Measurements from ENCODE around the gene SYNCRIP. TPM values are rescaled to one million over a fixed set of nuclear protein-coding genes. Genes with fewer than 3 reads are reported as not detected.

SYNCRIP gene
- total RNA-seq, 4 donors from 2014 or later, result 49.4 to 56.3 (median 50.6) TPM

DNA sequence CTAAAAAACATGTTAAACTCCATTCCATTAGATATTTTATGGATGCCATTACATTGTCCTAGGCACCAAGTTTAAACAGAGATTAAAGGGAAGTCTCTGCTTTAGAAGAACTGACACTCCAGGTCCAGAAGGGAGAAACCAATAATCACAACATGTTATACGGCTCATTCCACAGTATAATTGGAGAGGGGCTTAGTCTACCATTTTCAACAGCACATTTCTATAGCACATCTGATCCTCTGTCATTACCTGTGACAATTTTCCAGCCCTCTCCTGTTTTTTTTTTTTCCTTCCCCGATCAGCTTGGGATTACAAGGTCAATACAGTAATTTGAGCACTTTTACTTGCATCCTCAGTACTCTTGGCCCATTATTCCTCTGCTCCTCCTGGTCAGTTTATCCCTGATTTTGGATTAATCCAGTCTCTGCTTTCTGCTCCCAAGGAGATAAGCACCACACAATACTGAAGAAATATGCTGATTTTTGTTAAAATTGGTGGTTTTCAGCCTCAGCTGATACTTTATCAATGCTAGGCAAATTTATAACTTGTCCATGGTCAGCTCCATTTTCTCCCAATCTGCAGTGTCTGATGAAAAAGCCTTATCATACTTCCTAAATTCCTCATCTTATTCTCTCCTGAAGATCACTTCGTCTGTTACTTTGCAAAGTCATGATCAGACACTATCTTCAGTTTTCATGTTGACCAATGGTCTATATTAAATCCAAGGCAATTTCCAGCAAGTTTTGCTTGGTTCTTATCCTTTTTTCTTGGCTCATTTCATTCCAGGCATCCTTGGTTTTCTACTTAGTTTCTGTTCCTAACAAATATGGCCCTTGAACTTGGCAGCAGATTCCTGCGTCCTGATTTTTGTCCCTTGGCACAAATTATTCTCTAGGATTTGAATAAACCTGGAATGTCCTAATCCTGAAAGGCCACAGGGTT, 30.8 kb upstream of the SYNCRIP start:
- DNase-seq (ENCODE audit: low spot score in 2 of 2), result no peak
- H3K4me3 ChIP-seq (ENCODE audit: low read depth, poor library complexity, severe bottlenecking), result no peak overlapping the region
- intact Hi-C loops (cut with DNase I; ENCODE audit: low total_unique reads), result no loop called here
- 83 to 86% methylated on average over 4 of the region's 4 CpGs for WGBS, 2 donors
- no peak for TF ChIP-seq POLR2A (IDR thresholded peaks at IDR 0.05)
- TF ChIP-seq, protein P1, sequence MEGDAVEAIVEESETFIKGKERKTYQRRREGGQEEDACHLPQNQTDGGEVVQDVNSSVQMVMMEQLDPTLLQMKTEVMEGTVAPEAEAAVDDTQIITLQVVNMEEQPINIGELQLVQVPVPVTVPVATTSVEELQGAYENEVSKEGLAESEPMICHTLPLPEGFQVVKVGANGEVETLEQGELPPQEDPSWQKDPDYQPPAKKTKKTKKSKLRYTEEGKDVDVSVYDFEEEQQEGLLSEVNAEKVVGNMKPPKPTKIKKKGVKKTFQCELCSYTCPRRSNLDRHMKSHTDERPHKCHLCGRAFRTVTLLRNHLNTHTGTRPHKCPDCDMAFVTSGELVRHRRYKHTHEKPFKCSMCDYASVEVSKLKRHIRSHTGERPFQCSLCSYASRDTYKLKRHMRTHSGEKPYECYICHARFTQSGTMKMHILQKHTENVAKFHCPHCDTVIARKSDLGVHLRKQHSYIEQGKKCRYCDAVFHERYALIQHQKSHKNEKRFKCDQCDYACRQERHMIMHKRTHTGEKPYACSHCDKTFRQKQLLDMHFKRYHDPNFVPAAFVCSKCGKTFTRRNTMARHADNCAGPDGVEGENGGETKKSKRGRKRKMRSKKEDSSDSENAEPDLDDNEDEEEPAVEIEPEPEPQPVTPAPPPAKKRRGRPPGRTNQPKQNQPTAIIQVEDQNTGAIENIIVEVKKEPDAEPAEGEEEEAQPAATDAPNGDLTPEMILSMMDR (IDR thresholded peaks at IDR 0.05), result no peak

DNA sequence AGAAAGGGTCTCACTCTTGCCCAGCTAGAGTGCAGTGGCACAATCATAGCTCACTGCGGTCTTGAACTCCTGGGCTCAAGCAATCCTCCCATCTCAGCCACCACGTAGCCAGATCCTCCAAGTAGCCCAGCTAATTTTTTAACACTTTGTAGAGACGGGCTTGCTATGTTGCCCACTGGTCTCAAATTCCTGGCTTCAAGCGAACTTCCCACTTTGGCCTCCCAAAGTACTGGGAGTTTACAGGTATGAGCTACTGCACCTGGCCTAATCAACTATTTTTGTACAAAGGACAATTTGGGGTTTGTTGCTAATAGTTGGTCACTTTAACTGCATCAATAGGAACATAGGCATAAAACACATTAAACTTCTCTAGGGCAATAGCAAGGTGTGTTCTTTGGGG, 29.9 kb upstream of the SYNCRIP start:
- DNase-seq (ENCODE audit: low spot score in 2 of 2), result no peak
- intact Hi-C loops (cut with DNase I; ENCODE audit: low total_unique reads), result no loop called here
- no peak for TF ChIP-seq POLR2A (IDR thresholded peaks at IDR 0.05)
- TF ChIP-seq, protein P1 (IDR thresholded peaks at IDR 0.05), result no peak
- WGBS, 2 donors, result 88 to 93% methylated on average over 4 of the region's 4 CpGs
- no peak overlapping the region for H3K4me3 ChIP-seq (ENCODE audit: low read depth, poor library complexity, severe bottlenecking)

DNA sequence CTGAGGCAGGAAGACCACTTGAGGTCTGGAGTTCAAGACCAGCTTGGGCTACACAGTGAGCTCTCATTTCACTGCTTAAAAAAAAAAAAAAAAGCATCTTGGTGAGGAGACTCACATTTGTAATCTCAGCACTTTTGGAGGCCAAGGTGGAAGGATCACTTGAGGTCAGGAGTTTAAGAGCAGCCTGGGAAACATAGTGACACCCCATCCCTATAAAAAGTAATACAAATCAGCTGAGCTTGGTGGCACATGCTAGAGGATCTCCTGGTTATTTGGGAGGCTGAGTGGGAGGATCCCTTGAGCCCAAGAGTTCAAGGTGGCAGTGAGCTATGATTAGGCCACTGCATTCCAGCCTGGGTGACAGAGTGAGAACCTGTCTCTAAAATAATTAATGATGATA, 29.4 kb upstream of the SYNCRIP start:
- DNase-seq (ENCODE audit: low spot score in 2 of 2), result no peak
- no peak overlapping the region for H3K4me3 ChIP-seq (ENCODE audit: low read depth, poor library complexity, severe bottlenecking)
- TF ChIP-seq, protein P1 (IDR thresholded peaks at IDR 0.05), result no peak
- no peak for TF ChIP-seq POLR2A (IDR thresholded peaks at IDR 0.05)
- intact Hi-C loops (cut with DNase I; ENCODE audit: low total_unique reads), result no loop called here

DNA sequence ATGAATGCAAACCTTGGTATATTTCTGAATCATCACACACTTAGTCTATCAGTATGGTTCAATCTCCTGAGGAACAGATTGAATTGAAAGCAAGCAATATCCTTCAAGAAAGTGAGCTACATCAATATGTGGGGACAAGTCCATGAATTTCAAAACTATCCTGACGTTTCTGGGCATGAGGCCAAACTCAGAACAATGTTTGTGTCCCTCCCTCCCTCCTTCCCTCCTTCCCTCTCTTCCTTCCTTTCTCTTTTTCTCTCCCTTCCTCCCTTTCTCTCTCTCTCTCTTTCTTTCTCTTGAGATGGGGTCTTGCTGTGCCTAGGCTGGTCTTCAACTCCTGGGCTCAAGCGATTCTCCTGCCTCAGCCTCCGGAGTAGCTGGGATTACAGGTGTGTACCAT, 27.9 kb upstream of the SYNCRIP start:
- no peak for TF ChIP-seq POLR2A (IDR thresholded peaks at IDR 0.05)
- TF ChIP-seq, protein P1 (IDR thresholded peaks at IDR 0.05), result no peak
- DNase-seq (ENCODE audit: low spot score in 2 of 2), result no peak
- H3K4me3 ChIP-seq (ENCODE audit: low read depth, poor library complexity, severe bottlenecking), result no peak overlapping the region
- WGBS, 2 donors, result 63 to 64% methylated on average over 3 of the region's 3 CpGs
- intact Hi-C loops (cut with DNase I; ENCODE audit: low total_unique reads), result no loop called here

DNA sequence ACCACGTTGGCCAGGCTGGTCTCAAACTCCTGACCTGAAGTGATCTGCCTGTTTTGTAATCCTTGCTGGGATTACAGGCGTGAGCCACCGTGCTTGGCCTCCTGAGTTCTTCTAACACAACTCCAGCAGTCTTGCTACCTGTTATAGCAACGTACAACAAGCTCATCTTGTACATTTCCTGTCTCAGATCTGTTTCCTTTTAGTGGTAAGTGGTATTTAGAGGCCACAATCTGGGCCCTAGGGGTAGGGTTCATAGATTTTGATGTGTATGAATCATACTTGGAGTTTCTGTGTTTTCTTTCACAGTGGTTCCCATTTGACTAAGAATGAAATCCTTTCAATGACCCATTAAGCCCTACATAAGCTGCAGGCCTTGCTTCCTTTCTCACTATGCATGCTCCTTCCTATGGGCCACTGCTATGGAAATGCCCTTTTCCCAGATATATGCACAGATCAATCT, 27.1 kb upstream of the SYNCRIP start:
- WGBS, 2 donors, result 46 to 47% methylated on average over 4 of the region's 4 CpGs
- no peak for DNase-seq (ENCODE audit: low spot score in 2 of 2)
- intact Hi-C loops (cut with DNase I; ENCODE audit: low total_unique reads), result no loop called here
- TF ChIP-seq, protein P1 (IDR thresholded peaks at IDR 0.05), result no peak
- no peak for TF ChIP-seq POLR2A (IDR thresholded peaks at IDR 0.05)
- H3K4me3 ChIP-seq (ENCODE audit: low read depth, poor library complexity, severe bottlenecking), result no peak overlapping the region

All from lower leg skin (tissue), 4 donors.